Measurements from ENCODE around the gene BABAM1.

BABAM1 gene

DNA sequence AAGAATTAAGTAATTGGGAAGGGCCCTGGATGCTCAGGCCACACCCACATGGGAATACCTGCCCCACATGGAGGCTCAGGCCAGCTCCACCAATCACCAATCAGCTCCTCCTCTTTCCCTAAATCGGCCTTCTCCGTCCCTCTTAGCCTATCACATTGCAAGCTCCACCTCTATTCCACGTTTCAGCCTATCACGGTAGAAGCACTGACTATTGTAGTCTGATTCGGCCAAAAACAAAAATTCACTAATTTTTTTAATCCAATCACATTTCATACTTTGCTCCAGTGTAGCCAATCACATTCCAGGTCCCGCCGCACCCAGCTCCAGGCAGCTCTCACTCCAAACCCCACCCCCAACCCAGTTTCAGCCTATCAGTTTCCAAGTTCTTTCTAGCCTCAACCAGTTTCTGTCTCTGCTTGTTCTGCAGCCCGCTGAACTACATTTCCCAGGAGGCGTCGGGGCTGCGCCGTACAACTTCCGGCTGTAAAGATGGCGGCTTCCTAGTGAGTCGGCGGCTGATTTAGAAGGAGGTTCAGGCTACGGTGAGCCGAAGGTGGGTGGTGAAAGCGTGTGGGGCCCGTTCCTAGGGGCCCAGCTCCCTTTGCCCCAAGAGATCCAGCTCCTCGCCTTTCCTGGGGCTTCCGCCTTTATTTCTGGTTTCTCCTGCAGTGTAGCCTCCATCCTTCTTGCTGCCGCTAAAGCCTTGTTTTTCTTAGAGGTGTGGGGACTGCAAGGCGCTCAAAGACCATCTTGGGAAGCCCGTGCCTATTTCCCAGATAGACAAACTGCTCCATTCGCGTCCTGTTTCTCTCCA is at the start of gene BABAM1:
TSS of gene BABAM1 (plus strand) at position 469 of the 814 bp plus-strand sequence. CDS start 1,364 bp downstream, outside the sequence.
- H3K4me3 ChIP-seq (ENCODE audit: low read length), result peak within 1 kb of the TSS; percentile 87
- peaks cover 11% of the 10 kb centered on the region for H3K4me1 ChIP-seq (ENCODE audit: control insufficient read depth, low read depth, low read length)
- H3K9me3 ChIP-seq (ENCODE audit: control insufficient read depth, low read depth, low read length), result no peaks in the 10 kb centered on the region

GRCh38 chr19:17219286-17219685 is 48.0 kb upstream of the BABAM1 start:
- no peak overlapping the region for H3K4me3 ChIP-seq (ENCODE audit: low read length)
- H3K27me3 ChIP-seq (ENCODE audit: control insufficient read depth, insufficient read depth, low read length), result no peaks in the 10 kb centered on the region
- no peak overlapping the region for H3K9ac ChIP-seq (ENCODE audit: low read length)
- no peaks in the 10 kb centered on the region for H3K9me3 ChIP-seq (ENCODE audit: control insufficient read depth, low read depth, low read length)
- H3K27ac ChIP-seq (ENCODE audit: low read length), result no peak overlapping the region
- H3K36me3 ChIP-seq (ENCODE audit: control insufficient read depth, low read depth, low read length), result peaks cover 10% of the 10 kb centered on the region
- H3K4me1 ChIP-seq (ENCODE audit: control insufficient read depth, low read depth, low read length), result peaks cover 8% of the 10 kb centered on the region

More for the DNA sequence above, at the start of gene BABAM1:
- no peaks in the 10 kb centered on the region for H3K27me3 ChIP-seq (ENCODE audit: control insufficient read depth, insufficient read depth, low read length)
- H3K9ac ChIP-seq (ENCODE audit: low read length), result peak within 1 kb of the TSS; percentile 89
- peak within 1 kb of the TSS; percentile 61 for H3K27ac ChIP-seq (ENCODE audit: low read length)
- peaks cover 10% of the 10 kb centered on the region for H3K36me3 ChIP-seq (ENCODE audit: control insufficient read depth, low read depth, low read length)

DNA sequence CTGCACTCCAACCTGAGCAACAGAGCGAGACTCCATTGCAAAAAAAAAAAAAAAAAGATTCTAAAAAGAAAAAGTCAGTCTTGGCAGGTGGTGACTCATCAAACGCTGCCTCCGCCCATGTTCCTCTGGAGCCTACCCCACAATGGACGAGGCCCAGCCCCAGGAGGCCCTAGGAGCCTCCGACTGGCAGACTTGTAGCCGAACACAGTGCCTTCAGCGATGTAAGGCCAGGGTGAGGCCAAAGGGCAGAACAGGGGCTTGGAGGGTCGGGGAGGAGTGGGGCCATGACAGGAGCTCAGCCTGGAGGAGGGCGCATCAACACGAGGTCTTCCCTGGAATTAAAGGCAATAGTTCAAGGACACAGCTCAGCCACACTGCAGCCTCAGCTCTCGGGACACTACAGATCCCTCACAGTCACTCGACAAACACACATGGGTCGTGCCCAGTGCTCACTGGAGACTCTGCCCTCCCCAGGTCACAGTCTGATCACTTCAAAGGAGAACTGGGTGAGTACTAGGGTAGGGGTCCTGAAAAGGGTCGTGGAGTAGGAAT is 47.0 kb upstream of the BABAM1 start:
- H3K4me3 ChIP-seq (ENCODE audit: low read length), result no peak overlapping the region
- H3K27me3 ChIP-seq (ENCODE audit: control insufficient read depth, insufficient read depth, low read length), result no peaks in the 10 kb centered on the region
- H3K4me1 ChIP-seq (ENCODE audit: control insufficient read depth, low read depth, low read length), result peaks cover 4% of the 10 kb centered on the region
- peaks cover 10% of the 10 kb centered on the region for H3K36me3 ChIP-seq (ENCODE audit: control insufficient read depth, low read depth, low read length)
- no peaks in the 10 kb centered on the region for H3K9me3 ChIP-seq (ENCODE audit: control insufficient read depth, low read depth, low read length)
- no peak overlapping the region for H3K27ac ChIP-seq (ENCODE audit: low read length)
- H3K9ac ChIP-seq (ENCODE audit: low read length), result no peak overlapping the region

DNA sequence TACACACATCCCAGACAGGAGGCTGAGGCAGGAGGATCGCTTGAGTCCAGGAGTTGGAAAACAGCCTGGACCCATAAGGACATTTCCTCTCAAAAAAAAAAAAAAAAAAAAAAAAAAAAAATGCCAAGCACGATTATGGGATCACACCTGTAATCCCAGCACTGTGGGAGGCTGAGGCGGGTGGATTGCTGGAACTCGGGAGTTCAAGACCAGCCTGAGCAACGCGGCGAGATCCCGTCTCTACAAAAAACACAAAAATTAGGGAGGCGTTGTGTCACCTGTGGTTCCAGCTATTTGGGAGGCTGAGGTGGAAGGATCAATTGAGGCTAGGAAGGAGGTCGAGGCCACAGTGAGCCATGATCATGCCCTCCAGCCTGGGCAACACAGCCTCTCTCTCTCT is 42.2 kb upstream of the BABAM1 start:
- peaks cover 4% of the 10 kb centered on the region for H3K36me3 ChIP-seq (ENCODE audit: control insufficient read depth, low read depth, low read length)
- H3K9me3 ChIP-seq (ENCODE audit: control insufficient read depth, low read depth, low read length), result no peaks in the 10 kb centered on the region
- no peak overlapping the region for H3K9ac ChIP-seq (ENCODE audit: low read length)
- no peaks in the 10 kb centered on the region for H3K27me3 ChIP-seq (ENCODE audit: control insufficient read depth, insufficient read depth, low read length)
- H3K4me3 ChIP-seq (ENCODE audit: low read length), result no peak overlapping the region
- no peaks in the 10 kb centered on the region for H3K4me1 ChIP-seq (ENCODE audit: control insufficient read depth, low read depth, low read length)
- H3K27ac ChIP-seq (ENCODE audit: low read length), result no peak overlapping the region

GRCh38 chr19:17226002-17226933 is 41.0 kb upstream of the BABAM1 start, which contains the start of gene OCEL1:
TSS of gene OCEL1 (plus strand) at chr19:17226226. CDS start at chr19:17226248, 22 bp downstream.
- Histone ChIP-seq H3K4me3 (ENCODE audit: low read length) (peak within 1 kb of the TSS; percentile 55), H3K9me3 (ENCODE audit: control insufficient read depth, low read depth, low read length) (no peaks in the 10 kb centered on the region), H3K4me1 (ENCODE audit: control insufficient read depth, low read depth, low read length) (no peaks in the 10 kb centered on the region), H3K9ac (ENCODE audit: low read length) (peak within 1 kb of the TSS; percentile 39), H3K27me3 (ENCODE audit: control insufficient read depth, insufficient read depth, low read length) (no peaks in the 10 kb centered on the region), H3K27ac (ENCODE audit: low read length) (no peak within 1 kb of the TSS), H3K36me3 (ENCODE audit: control insufficient read depth, low read depth, low read length) (peaks cover 9% of the 10 kb centered on the region)

GRCh38 chr19:17227798-17228367 is 39.4 kb upstream of the BABAM1 start:
- Histone ChIP-seq H3K4me1 (ENCODE audit: control insufficient read depth, low read depth, low read length) (no peaks in the 10 kb centered on the region), H3K9ac (ENCODE audit: low read length) (no peak overlapping the region), H3K36me3 (ENCODE audit: control insufficient read depth, low read depth, low read length) (peaks cover 20% of the 10 kb centered on the region), H3K27me3 (ENCODE audit: control insufficient read depth, insufficient read depth, low read length) (no peaks in the 10 kb centered on the region), H3K4me3 (ENCODE audit: low read length) (no peak overlapping the region), H3K27ac (ENCODE audit: low read length) (no peak overlapping the region), H3K9me3 (ENCODE audit: control insufficient read depth, low read depth, low read length) (no peaks in the 10 kb centered on the region)

DNA sequence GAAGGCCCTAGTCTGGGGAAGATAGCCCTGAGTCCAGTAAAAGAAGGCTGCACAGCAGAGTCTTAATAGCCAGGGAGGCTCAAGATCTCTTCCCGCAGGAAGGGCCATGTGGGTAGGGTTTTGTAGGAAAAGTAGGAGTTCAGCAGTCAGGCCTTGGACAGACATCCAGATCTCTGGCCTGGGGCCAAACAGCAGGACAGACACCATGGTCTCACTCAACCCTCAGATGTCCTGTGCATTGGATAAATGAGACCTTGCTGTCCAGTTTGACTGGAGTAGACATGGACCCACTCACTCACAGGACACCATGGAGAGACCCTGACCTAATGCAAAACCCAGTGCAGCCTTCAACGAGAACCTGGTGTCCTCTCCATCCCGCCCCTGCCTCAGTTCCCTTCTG is 37.4 kb upstream of the BABAM1 start:
- Histone ChIP-seq H3K36me3 (ENCODE audit: control insufficient read depth, low read depth, low read length) (peaks cover 26% of the 10 kb centered on the region), H3K4me1 (ENCODE audit: control insufficient read depth, low read depth, low read length) (no peaks in the 10 kb centered on the region), H3K27me3 (ENCODE audit: control insufficient read depth, insufficient read depth, low read length) (no peaks in the 10 kb centered on the region), H3K4me3 (ENCODE audit: low read length) (no peak overlapping the region), H3K27ac (ENCODE audit: low read length) (no peak overlapping the region), H3K9ac (ENCODE audit: low read length) (no peak overlapping the region), H3K9me3 (ENCODE audit: control insufficient read depth, low read depth, low read length) (no peaks in the 10 kb centered on the region)

GRCh38 chr19:17232258-17232657 is 35.0 kb upstream of the BABAM1 start:
- Histone ChIP-seq H3K27ac (ENCODE audit: low read length) (no peak overlapping the region), H3K9ac (ENCODE audit: low read length) (no peak overlapping the region)

DNA sequence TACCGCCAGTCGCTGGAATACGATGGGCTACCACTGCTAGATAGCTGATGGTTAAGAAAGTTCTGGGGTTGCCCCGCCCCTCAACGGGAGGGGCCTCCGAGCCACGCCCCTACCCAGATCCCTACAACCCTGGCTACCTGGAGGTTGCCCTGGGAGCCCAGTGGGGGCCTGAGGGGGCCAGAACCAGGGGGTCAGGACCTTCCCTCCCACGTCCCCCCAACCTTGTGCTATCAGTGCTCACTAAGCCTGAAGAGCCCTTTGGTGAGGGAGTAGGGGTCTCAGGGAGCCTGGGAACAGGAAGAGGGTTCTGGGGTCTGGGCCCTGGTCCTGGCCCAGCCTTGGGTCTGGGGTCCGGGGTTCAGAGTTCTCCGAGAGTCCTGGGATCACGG is 32.3 kb upstream of the BABAM1 start:
- Histone ChIP-seq H3K27me3 (ENCODE audit: control insufficient read depth, insufficient read depth, low read length) (no peaks in the 10 kb centered on the region), H3K9me3 (ENCODE audit: control insufficient read depth, low read depth, low read length) (no peaks in the 10 kb centered on the region), H3K9ac (ENCODE audit: low read length) (peak overlapping the region; percentile 70), H3K36me3 (ENCODE audit: control insufficient read depth, low read depth, low read length) (peaks cover 36% of the 10 kb centered on the region), H3K4me3 (ENCODE audit: low read length) (peak overlapping the region; percentile 85), H3K4me1 (ENCODE audit: control insufficient read depth, low read depth, low read length) (peaks cover 5% of the 10 kb centered on the region), H3K27ac (ENCODE audit: low read length) (peak overlapping the region; percentile 30)

More at GRCh38 chr19:17232258-17232657, 35.0 kb upstream of the BABAM1 start:
- H3K4me1 ChIP-seq (ENCODE audit: control insufficient read depth, low read depth, low read length), result peaks cover 5% of the 10 kb centered on the region
- no peak overlapping the region for H3K4me3 ChIP-seq (ENCODE audit: low read length)
- H3K36me3 ChIP-seq (ENCODE audit: control insufficient read depth, low read depth, low read length), result peaks cover 26% of the 10 kb centered on the region
- H3K9me3 ChIP-seq (ENCODE audit: control insufficient read depth, low read depth, low read length), result no peaks in the 10 kb centered on the region
- no peaks in the 10 kb centered on the region for H3K27me3 ChIP-seq (ENCODE audit: control insufficient read depth, insufficient read depth, low read length)

DNA sequence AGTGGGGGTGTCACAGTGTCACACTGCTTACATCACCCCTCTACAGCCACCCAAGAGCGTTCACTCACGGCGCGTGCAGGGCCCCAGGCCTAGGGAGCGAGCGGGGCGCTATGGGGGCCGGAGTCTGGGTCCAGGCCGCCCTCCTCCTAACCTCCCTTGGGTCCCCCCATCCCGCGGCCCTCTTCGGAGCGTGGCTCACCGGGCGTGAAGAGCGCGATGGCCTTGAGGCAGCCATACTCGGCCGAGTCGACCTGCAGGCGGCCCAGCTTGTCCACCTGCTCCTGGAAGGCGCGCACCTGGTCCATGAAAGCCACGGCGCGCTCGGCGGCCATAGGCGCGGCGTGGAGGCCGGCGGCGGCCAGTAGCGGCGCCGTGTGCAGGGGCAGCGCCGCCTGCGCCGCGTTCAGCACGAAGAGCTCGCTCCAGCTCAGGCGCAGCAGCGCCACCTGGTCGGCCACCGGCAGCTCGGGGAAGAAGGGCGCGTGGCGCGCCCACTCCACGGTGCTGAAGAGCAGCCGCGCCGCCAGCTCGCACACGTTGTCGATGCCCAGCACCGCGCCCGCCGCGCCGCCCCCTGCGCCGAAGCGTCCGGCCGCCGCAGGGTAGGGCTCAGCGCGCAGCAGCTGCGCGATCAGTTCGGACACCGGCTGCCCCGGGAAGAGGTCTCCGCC is 31.8 kb upstream of the BABAM1 start:
- no peaks in the 10 kb centered on the region for H3K9me3 ChIP-seq (ENCODE audit: control insufficient read depth, low read depth, low read length)
- H3K36me3 ChIP-seq (ENCODE audit: control insufficient read depth, low read depth, low read length), result peaks cover 34% of the 10 kb centered on the region
- peak overlapping the region; percentile 70 for H3K9ac ChIP-seq (ENCODE audit: low read length)
- H3K27me3 ChIP-seq (ENCODE audit: control insufficient read depth, insufficient read depth, low read length), result no peaks in the 10 kb centered on the region
- H3K4me3 ChIP-seq (ENCODE audit: low read length), result peak overlapping the region; percentile 85
- peak overlapping the region; percentile 30 for H3K27ac ChIP-seq (ENCODE audit: low read length)
- H3K4me1 ChIP-seq (ENCODE audit: control insufficient read depth, low read depth, low read length), result peaks cover 5% of the 10 kb centered on the region
